ENCODE measurements around the gene ECHDC3.

ECHDC3 gene

GRCh38 chr10:11754620-11755019 is 12.4 kb downstream of the ECHDC3 start:
- no peak for DNase-seq

GRCh38 chr10:11755512-11756263 is 13.5 kb downstream of the ECHDC3 start:
- no peak for DNase-seq

- DNase-seq: no peak
Observed at GRCh38 chr10:11756766-11757315, 14.7 kb downstream of the ECHDC3 start.

GRCh38 chr10:11757454-11757820 is 15.3 kb downstream of the ECHDC3 start:
- no peak for DNase-seq

GRCh38 chr10:11757821-11758463 is 15.8 kb downstream of the ECHDC3 start:
- DNase-seq: peak; percentile 89

- DNase-seq: no peak
Observed at GRCh38 chr10:11758527-11759236, 16.5 kb downstream of the ECHDC3 start.

GRCh38 chr10:11759347-11759746 is 17.2 kb downstream of the ECHDC3 start:
- no peak for DNase-seq

- no peak for DNase-seq
Observed at GRCh38 chr10:11760151-11760550, 18.0 kb downstream of the ECHDC3 start.

- no peak for DNase-seq
Observed at GRCh38 chr10:11760861-11761260, 18.7 kb downstream of the ECHDC3 start.

- DNase-seq: no peak
Observed at GRCh38 chr10:11761431-11761830, 19.2 kb downstream of the ECHDC3 start.

- DNase-seq: no peak
Observed at GRCh38 chr10:11762706-11763500, 20.7 kb downstream of the ECHDC3 start.

- DNase-seq: no peak
Observed at GRCh38 chr10:11763501-11763861, 21.3 kb downstream of the ECHDC3 start.

- no peak for DNase-seq
Observed at GRCh38 chr10:11765141-11765540, 23.0 kb downstream of the ECHDC3 start.

GRCh38 chr10:11772575-11773288 is 30.6 kb downstream of the ECHDC3 start:
- no peak for DNase-seq

GRCh38 chr10:11773761-11774441 is 31.7 kb downstream of the ECHDC3 start:
- no peak for DNase-seq

GRCh38 chr10:11775412-11775811 is 33.2 kb downstream of the ECHDC3 start:
- DNase-seq: no peak

GRCh38 chr10:11776080-11776479 is 33.9 kb downstream of the ECHDC3 start:
- no peak for DNase-seq

GRCh38 chr10:11781114-11781513 is 38.9 kb downstream of the ECHDC3 start:
- no peak for DNase-seq

GRCh38 chr10:11782793-11783557 is 40.8 kb downstream of the ECHDC3 start:
- DNase-seq: peak; percentile 60

- DNase-seq: no peak
Observed at GRCh38 chr10:11783558-11783865, 41.3 kb downstream of the ECHDC3 start.

GRCh38 chr10:11787374-11787773 is 45.2 kb downstream of the ECHDC3 start:
- DNase-seq: no peak

Data from activated CD4-positive, alpha-beta T cell treated with anti-CD3 and anti-CD28 coated beads, Interleukin-10, Interleukin-2, amounts not matched to agents 100 ng/mL and 50 ng/mL, durations not matched to agents 16 hours and 8 hours (primary cell).